Activated T-helper 17 cell treated with anti-CD3 and anti-CD28 coated beads, Interleukin-2, amount 50 U/mL, for 72 hours (primary cell): Measurements from ENCODE around the gene TNFRSF6B. TPM values are rescaled to one million over a fixed set of nuclear protein-coding genes. Genes with fewer than 3 reads are reported as not detected.
"Not testable (repeated sequence)": the region's sequence is repeated elsewhere in the genome, so short reads cannot be mapped to it uniquely, and the experiment has no call there.

Experiments used
- ATAC-seq: fragments of 150-1000 bp; cut with Tn5 transposase; replicated peaks from 2 replicates; pipeline ENCODE4 v1.10.0; 2021; ENCODE audit warnings: mild to moderate bottlenecking, moderate library complexity
- H3K27ac Mint-ChIP-seq: one replicate; pipeline ENCODE4 v1.8.0; 2022; ENCODE audit warnings: mixed read lengths
- H3K27me3 Mint-ChIP-seq: one replicate; pipeline ENCODE4 v1.8.0; 2022; ENCODE audit warnings: mixed read lengths
- H3K36me3 Mint-ChIP-seq: one replicate; pipeline ENCODE4 v1.8.0; 2022; ENCODE audit warnings: low read depth, mild to moderate bottlenecking, mixed read lengths
- H3K4me1 Mint-ChIP-seq: one replicate; pipeline ENCODE4 v1.8.0; 2022; ENCODE audit warnings: mixed read lengths
- H3K4me3 Mint-ChIP-seq: one replicate; pipeline ENCODE4 v1.8.0; 2022; ENCODE audit warnings: mild to moderate bottlenecking, mixed read lengths
- H3K9me3 Mint-ChIP-seq: one replicate; pipeline ENCODE4 v1.8.0; 2022; ENCODE audit warnings: mixed read lengths
- total RNA-seq, 2 donors: library from RNA; stranded (reverse); gene quantifications; one replicate each; pipeline ENCODE4 v1.2.3, GENCODE V29; 2022

TNFRSF6B gene
- total RNA-seq, 2 donors from 2014 or later = not detected

- H3K27ac Mint-ChIP-seq, H3K9me3 Mint-ChIP-seq, ATAC-seq, H3K27me3 Mint-ChIP-seq, H3K4me3 Mint-ChIP-seq: not testable (repeated sequence)
- peaks cover 77% of the 10 kb centered on the region for H3K36me3 Mint-ChIP-seq
- H3K4me1 Mint-ChIP-seq = peaks cover 19% of the 10 kb centered on the region
These were observed 26.6 kb downstream of the TNFRSF6B start for GRCh38 chr20:63722967-63723622.

GRCh38 chr20:63730189-63730733 is 33.8 kb downstream of the TNFRSF6B start:
- H3K9me3 Mint-ChIP-seq, H3K27me3 Mint-ChIP-seq, ATAC-seq, H3K4me3 Mint-ChIP-seq, H3K27ac Mint-ChIP-seq: not testable (repeated sequence)
- H3K4me1 Mint-ChIP-seq = peaks cover 28% of the 10 kb centered on the region
- H3K36me3 Mint-ChIP-seq = peaks cover 38% of the 10 kb centered on the region

- Mint-ChIP-seq H3K4me3 (no peak overlapping the region), H3K4me1 (peaks cover 29% of the 10 kb centered on the region), H3K27ac (no peak overlapping the region), H3K36me3 (peaks cover 34% of the 10 kb centered on the region), H3K9me3 (no peaks in the 10 kb centered on the region), H3K27me3 (no peaks in the 10 kb centered on the region)
- ATAC-seq = no peak
These were observed 35.0 kb downstream of the TNFRSF6B start for GRCh38 chr20:63731410-63731809.

GRCh38 chr20:63732118-63733095 is 36.0 kb downstream of the TNFRSF6B start:
- H3K36me3 Mint-ChIP-seq = peaks cover 26% of the 10 kb centered on the region
- no peak for ATAC-seq
- peaks cover 24% of the 10 kb centered on the region for H3K4me1 Mint-ChIP-seq
- H3K9me3 Mint-ChIP-seq = no peaks in the 10 kb centered on the region
- no peak overlapping the region for H3K4me3 Mint-ChIP-seq
- no peaks in the 10 kb centered on the region for H3K27me3 Mint-ChIP-seq
- H3K27ac Mint-ChIP-seq = no peak overlapping the region

GRCh38 chr20:63733117-63733516 is 36.7 kb downstream of the TNFRSF6B start:
- Mint-ChIP-seq H3K4me3 (no peak overlapping the region), H3K4me1 (peaks cover 24% of the 10 kb centered on the region), H3K27ac (no peak overlapping the region), H3K27me3 (no peaks in the 10 kb centered on the region), H3K9me3 (no peaks in the 10 kb centered on the region), H3K36me3 (peaks cover 24% of the 10 kb centered on the region)
- ATAC-seq = no peak

- no peaks in the 10 kb centered on the region for H3K27me3 Mint-ChIP-seq
- H3K36me3 Mint-ChIP-seq = peaks cover 19% of the 10 kb centered on the region
- ATAC-seq = no peak
- no peaks in the 10 kb centered on the region for H3K9me3 Mint-ChIP-seq
- H3K27ac Mint-ChIP-seq = no peak overlapping the region
- H3K4me1 Mint-ChIP-seq = peaks cover 19% of the 10 kb centered on the region
- H3K4me3 Mint-ChIP-seq = no peak overlapping the region
These were observed 37.2 kb downstream of the TNFRSF6B start for GRCh38 chr20:63733579-63734081.

- no peaks in the 10 kb centered on the region for H3K9me3 Mint-ChIP-seq
- H3K27me3 Mint-ChIP-seq = no peaks in the 10 kb centered on the region
- H3K4me3 Mint-ChIP-seq = no peak overlapping the region
- H3K36me3 Mint-ChIP-seq = peaks cover 18% of the 10 kb centered on the region
- peaks cover 17% of the 10 kb centered on the region for H3K4me1 Mint-ChIP-seq
- ATAC-seq = no peak
- H3K27ac Mint-ChIP-seq = no peak overlapping the region
These were observed 37.9 kb downstream of the TNFRSF6B start for GRCh38 chr20:63734111-63734945.

GRCh38 chr20:63734946-63735858 is 38.8 kb downstream of the TNFRSF6B start:
- no peak for ATAC-seq
- Mint-ChIP-seq H3K36me3 (peaks cover 13% of the 10 kb centered on the region), H3K27ac (no peak overlapping the region), H3K27me3 (no peaks in the 10 kb centered on the region), H3K9me3 (no peaks in the 10 kb centered on the region), H3K4me3 (peak overlapping the region; percentile 66), H3K4me1 (peaks cover 13% of the 10 kb centered on the region)

GRCh38 chr20:63735859-63736718 is 39.6 kb downstream of the TNFRSF6B start, which contains the start of gene LIME1:
Gene LIME1 (plus strand): TSS chr20:63736664. CDS start chr20:63737550, 886 bp downstream.
- Mint-ChIP-seq H3K27ac (peak within 1 kb of the TSS; percentile 49), H3K4me3 (peak within 1 kb of the TSS; percentile 66), H3K4me1 (peaks cover 13% of the 10 kb centered on the region), H3K36me3 (peaks cover 13% of the 10 kb centered on the region), H3K9me3 (no peaks in the 10 kb centered on the region), H3K27me3 (no peaks in the 10 kb centered on the region)
- peak; percentile 15 for ATAC-seq

GRCh38 chr20:63736893-63737694 is 40.6 kb downstream of the TNFRSF6B start:
- H3K36me3 Mint-ChIP-seq = peaks cover 13% of the 10 kb centered on the region
- peak overlapping the region; percentile 49 for H3K27ac Mint-ChIP-seq
- peak; percentile 20 for ATAC-seq
- peak overlapping the region; percentile 66 for H3K4me3 Mint-ChIP-seq
- no peaks in the 10 kb centered on the region for H3K27me3 Mint-ChIP-seq
- no peaks in the 10 kb centered on the region for H3K9me3 Mint-ChIP-seq
- H3K4me1 Mint-ChIP-seq = peaks cover 13% of the 10 kb centered on the region

- H3K9me3 Mint-ChIP-seq = no peaks in the 10 kb centered on the region
- ATAC-seq = no peak
- H3K4me1 Mint-ChIP-seq = peaks cover 13% of the 10 kb centered on the region
- H3K27ac Mint-ChIP-seq = no peak overlapping the region
- no peak overlapping the region for H3K4me3 Mint-ChIP-seq
- H3K36me3 Mint-ChIP-seq = peaks cover 13% of the 10 kb centered on the region
- no peaks in the 10 kb centered on the region for H3K27me3 Mint-ChIP-seq
These were observed 41.2 kb downstream of the TNFRSF6B start for GRCh38 chr20:63737695-63737944.
